Keratinocyte (primary cell): ENCODE results near the gene ATP8A2.

Experiments used
- CTCF ChIP-seq, 3 experiments: IDR thresholded peaks in 1 of 3; conservative IDR thresholded peaks in 1 of 3; optimal IDR thresholded peaks in 1 of 3; 2 replicates in 2 of 3; 3 replicates in 1 of 3; pipeline versions ENCODE3 to v1.5.1; 2011; ENCODE audit warnings: low read length in 3 of 3, mild to moderate bottlenecking in 3 of 3, moderate library complexity in 2 of 3, control low read depth in 1 of 3, inconsistent platforms in 1 of 3; ENCODE audit not compliant: insufficient read depth in 2 of 3; ENCODE audit errors: extremely low read depth in 1 of 3
- EZH2 ChIP-seq: IDR thresholded peaks from one replicate; pipeline ENCODE4 v1.6.1; 2012; ENCODE audit warnings: inconsistent platforms, mild to moderate bottlenecking, low read length, moderate library complexity

DNA sequence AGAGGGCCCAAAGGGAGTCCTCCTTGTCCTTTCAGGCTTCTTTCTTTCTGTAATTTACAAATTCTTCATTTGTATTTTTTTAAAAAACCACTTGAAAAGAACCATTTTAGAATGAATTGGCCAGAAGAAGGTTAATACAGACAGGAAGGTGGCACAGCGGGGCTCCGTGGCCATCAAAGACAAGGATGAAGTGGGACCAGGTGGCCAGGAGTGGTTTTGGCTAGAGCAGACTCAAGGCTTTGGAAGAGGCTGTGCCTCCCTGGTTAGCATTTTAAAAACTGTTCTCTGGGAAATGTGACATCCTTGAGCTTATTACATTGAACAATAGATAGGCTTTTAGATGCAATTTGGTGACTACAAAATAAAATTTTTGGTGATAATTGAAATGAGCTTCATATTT lies 48.4 kb downstream of the ATP8A2 start:
- TF ChIP-seq CTCF (optimal IDR thresholded peaks at IDR 0.05 in 1 of 3, IDR thresholded peaks at IDR 0.05 in 1 of 3, conservative IDR thresholded peaks at IDR 0.05 in 1 of 3; ENCODE audit: extremely low read depth in 1 of 3, insufficient read depth in 2 of 3, low read length in 3 of 3): no peak
- TF ChIP-seq EZH2: no peak
